ENCODE data around the gene EPG5.
A peak's percentile ranks its signal among the peaks of the same experiment; 100 is the strongest.
"Not testable (repeated sequence)": the region's sequence is repeated elsewhere in the genome, so short reads cannot be mapped to it uniquely, and the experiment has no call there.

The EPG5 gene

DNA sequence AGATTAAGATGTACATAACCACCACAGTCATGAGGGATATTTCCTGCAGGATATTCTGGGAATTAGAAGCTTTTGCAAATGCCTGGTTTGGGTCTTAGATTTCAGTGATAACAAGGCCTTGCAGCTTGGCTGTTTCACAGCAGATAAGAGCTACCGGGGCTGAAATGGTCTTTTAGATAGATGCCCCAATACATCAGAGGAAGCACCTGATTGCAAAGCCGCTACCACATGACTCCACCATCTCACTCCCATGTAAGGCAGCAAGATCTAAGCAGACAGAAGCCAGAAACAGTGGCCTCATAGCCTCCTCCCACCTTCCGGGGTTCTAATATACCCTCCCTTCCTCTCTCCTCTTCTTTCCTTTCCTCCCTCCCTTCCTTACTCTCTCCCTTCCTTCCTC, 31.1 kb upstream of the EPG5 start:
- TF ChIP-seq, protein P1, sequence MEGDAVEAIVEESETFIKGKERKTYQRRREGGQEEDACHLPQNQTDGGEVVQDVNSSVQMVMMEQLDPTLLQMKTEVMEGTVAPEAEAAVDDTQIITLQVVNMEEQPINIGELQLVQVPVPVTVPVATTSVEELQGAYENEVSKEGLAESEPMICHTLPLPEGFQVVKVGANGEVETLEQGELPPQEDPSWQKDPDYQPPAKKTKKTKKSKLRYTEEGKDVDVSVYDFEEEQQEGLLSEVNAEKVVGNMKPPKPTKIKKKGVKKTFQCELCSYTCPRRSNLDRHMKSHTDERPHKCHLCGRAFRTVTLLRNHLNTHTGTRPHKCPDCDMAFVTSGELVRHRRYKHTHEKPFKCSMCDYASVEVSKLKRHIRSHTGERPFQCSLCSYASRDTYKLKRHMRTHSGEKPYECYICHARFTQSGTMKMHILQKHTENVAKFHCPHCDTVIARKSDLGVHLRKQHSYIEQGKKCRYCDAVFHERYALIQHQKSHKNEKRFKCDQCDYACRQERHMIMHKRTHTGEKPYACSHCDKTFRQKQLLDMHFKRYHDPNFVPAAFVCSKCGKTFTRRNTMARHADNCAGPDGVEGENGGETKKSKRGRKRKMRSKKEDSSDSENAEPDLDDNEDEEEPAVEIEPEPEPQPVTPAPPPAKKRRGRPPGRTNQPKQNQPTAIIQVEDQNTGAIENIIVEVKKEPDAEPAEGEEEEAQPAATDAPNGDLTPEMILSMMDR (IDR thresholded peaks at IDR 0.05; ENCODE audit: insufficient read depth, low read length, missing control alignments), result no peak
- DNase-seq (ENCODE audit: low read depth, low spot score), result no peak
- ChIA-PET POLR2A (no interaction called here), CTCF (no interaction called here)
- no peak overlapping the region for H3K4me3 ChIP-seq (ENCODE audit: low read depth, low read length)

DNA sequence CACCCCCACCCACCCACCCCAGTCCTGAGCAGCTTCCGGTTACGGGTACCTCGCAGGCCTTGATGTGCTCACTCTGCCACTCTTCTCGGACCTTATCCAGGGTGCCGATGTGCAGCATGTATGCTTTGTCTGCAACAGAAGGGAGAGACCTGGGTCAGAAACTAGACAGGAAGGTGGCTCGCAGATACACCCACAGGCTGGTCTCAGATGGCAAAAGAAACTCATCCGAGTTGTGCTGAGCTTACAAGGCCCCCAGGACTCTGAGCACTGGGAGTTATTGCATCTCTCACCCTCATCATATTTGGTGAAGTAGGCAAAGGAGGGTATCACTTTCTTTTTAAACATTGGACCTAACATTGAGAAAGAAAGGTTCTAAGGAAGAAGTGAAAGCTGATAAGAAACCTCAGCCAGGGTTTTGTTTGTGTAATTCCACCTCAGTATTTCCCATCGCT, 30.6 kb upstream of the EPG5 start:
- ChIA-PET CTCF (no interaction called here), POLR2A (no interaction called here)
- TF ChIP-seq, protein P1 (IDR thresholded peaks at IDR 0.05; ENCODE audit: insufficient read depth, low read length, missing control alignments), result no peak
- no peak for DNase-seq (ENCODE audit: low read depth, low spot score)
- no peak overlapping the region for H3K4me3 ChIP-seq (ENCODE audit: low read depth, low read length)

DNA sequence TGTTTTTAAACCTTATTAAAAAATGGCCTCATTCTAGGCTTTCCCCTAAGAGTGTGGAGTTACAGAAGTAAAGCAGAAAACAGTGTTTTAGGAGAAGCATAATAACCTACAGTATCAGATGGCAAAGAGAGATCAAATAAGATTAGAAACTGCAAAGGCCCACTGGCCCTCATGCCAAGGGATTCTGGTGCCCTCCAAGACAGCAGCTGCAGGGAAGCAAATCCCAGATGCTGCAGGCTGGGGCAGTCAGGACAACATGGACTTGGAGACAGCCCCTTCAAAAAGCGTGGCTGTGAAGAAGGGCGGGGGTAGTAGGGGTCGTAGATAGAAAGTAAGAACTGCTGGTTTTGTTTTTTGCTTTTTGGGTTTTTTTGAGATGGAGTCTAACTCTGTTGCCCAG, 28.3 kb upstream of the EPG5 start:
- no peak for DNase-seq (ENCODE audit: low read depth, low spot score)
- ChIA-PET CTCF (interaction anchor here (0.9 kb wide), 1 partner anchor 375 kb away, joined by 3 read pairs; no protein-coding TSS in a partner anchor), POLR2A (no interaction called here)
- TF ChIP-seq, protein P1 (IDR thresholded peaks at IDR 0.05; ENCODE audit: insufficient read depth, low read length, missing control alignments), result no peak
- H3K4me3 ChIP-seq (ENCODE audit: low read depth, low read length), result no peak overlapping the region

DNA sequence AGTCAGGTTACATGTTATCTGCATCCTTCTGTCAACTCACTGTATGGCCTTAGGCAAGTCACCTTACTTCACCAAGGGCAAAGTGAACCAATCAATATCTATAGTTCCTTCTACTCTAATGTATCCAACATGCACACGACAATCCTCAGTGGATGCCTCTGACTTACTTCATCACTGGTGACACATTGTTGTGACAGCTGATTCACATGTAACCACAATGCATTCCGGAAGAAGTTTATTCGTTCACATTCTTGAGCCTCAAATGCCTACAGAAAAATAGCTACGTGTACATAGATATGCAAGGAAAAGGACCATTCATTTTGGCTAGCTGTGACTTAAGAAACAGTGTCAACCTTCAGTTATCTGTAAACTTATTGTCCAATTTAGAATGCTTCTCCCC, 26.3 kb upstream of the EPG5 start:
- DNase-seq (ENCODE audit: low read depth, low spot score), result peak; percentile 76
- CTCF ChIA-PET, result interaction anchor here (1.5 kb wide), 1 partner anchor 80 kb away, joined by 7 read pairs; no protein-coding TSS in a partner anchor
- TF ChIP-seq, protein P1 (IDR thresholded peaks at IDR 0.05; ENCODE audit: insufficient read depth, low read length, missing control alignments), result no peak
- POLR2A ChIA-PET, result no interaction called here
- no peak overlapping the region for H3K4me3 ChIP-seq (ENCODE audit: low read depth, low read length)

DNA sequence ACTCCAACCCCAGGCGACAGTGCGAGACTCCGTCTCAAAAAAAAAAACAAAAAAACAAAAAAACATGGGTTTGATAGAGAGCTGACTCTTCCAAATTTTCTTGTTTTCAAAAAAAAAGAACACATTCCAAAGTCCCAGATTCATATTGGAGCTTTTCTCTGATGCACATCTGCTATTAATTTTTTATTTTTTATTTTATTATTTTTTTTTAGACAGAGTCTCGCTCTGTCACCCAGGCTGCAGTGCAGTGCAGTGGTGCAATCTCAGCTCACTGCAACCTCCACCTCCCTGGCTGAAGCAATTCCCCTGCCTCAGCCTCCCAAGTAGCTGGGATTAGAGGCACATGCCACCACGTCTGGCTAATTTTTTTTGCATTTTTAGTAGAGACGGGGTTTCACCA, 25.4 kb upstream of the EPG5 start:
- POLR2A ChIA-PET; H3K4me3 ChIP-seq (ENCODE audit: low read depth, low read length); DNase-seq (ENCODE audit: low read depth, low spot score): not testable (repeated sequence)
- CTCF ChIA-PET, result interaction anchor here (0.8 to 1.7 kb wide), 2 partner anchors 18 to 81 kb away, joined by 3 to 6 read pairs; no protein-coding TSS in a partner anchor

DNA sequence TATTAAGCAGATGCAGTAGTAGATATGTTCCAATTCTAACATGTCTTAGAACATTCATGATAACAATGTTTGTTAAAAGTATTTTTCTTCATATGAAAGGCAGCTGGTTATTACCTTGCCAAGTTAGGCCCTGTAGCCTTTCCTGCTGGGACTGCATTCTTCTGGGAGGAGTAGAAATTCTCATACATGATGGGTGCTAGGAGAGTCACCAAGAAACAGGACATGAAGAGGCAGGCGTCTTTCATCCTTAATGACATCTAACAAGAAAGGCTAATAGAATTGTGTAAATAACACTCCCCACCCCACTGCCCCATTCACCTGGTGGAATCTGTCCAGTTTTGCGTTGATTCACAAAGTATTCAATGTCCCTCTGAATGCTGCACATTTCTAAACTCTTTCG, 24.7 kb upstream of the EPG5 start:
- ChIA-PET POLR2A (no interaction called here), CTCF (interaction anchor here (0.8 to 1.7 kb wide), 2 partner anchors 18 to 82 kb away, joined by 3 to 6 read pairs; no protein-coding TSS in a partner anchor)
- TF ChIP-seq, protein P1 (IDR thresholded peaks at IDR 0.05; ENCODE audit: insufficient read depth, low read length, missing control alignments), result no peak
- H3K4me3 ChIP-seq (ENCODE audit: low read depth, low read length), result no peak overlapping the region
- DNase-seq (ENCODE audit: low read depth, low spot score), result no peak

DNA sequence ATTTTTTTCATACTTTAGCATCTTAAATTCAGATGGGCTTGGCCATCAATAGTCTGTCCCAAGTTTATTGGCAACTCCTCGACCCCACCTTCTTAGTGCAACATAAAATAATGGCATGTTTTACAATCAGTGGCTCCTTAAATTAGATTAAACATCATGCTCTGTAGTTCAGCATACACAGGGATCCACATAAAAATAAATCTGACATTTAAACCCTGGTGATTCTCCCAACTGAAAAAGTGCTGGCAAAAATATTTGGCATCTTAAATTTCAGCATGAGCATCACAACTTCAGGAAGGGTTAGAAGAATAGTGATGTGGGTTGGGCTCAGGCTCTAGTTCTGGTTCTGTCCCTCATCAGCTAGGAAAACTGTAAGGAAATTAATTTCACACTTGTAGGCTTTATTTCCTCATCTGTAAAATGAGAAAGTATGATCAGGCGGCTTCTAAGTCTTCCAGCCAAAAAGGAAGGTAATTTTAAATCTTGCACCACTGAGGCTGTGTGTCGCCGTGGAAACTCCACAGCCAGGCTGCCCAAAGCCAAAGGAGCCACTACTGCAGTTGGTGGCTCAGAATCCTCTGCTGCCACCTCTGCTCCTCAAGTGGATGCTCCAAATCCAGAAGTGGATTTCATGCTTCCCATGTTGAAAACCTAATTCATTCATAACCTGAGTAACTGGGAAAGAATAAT, 17.6 kb upstream of the EPG5 start:
- DNase-seq (ENCODE audit: low read depth, low spot score), result no peak
- no peak overlapping the region for H3K4me3 ChIP-seq (ENCODE audit: low read depth, low read length)
- TF ChIP-seq, protein P1 (IDR thresholded peaks at IDR 0.05; ENCODE audit: insufficient read depth, low read length, missing control alignments), result no peak
- ChIA-PET CTCF (no interaction called here), POLR2A (no interaction called here)

Data from AG04449 (cell line).